Hypothalamus (tissue), 51 donors: Measurements from ENCODE around the gene TMPRSS11A.

Experiments used
- DNase-seq, 51 donors: peaks; one replicate each; lab custom pipeline; 2025; lab: John Stamatoyannopoulos, UW

Gene TMPRSS11A

GRCh38 chr4:67874986-67875385 is 88.3 kb downstream of the TMPRSS11A start:
- DNase-seq = no peak

GRCh38 chr4:67873116-67873515 is 90.2 kb downstream of the TMPRSS11A start:
- DNase-seq = no peak

DNA sequence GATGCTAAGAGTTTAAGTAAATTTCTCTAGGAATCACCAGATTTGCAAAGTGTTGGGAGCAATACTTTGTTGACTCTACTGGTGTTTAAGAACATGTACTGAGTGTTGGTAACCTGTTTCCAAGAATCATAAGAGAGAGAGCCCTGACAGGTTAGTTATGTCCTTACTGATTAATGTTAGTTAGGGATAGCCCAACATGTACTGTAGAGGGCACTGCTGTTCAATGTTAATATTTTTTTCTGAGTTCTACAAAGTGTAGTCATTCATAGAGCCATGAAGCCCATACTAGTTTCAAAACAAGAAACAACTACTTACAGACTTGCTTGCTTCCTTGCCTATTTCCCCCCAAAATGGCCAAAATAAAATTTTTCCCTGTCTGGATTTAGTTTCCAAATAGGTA is 91.4 kb downstream of the TMPRSS11A start:
- DNase-seq = no peak

GRCh38 chr4:67869580-67870190 is 93.6 kb downstream of the TMPRSS11A start:
- no peak for DNase-seq

GRCh38 chr4:67861513-67861912 is 101.8 kb downstream of the TMPRSS11A start:
- no peak for DNase-seq
